Stomach (tissue), 4 donors: Measurements from ENCODE around the gene DUSP9.

Source experiments
- POLR2A ChIP-seq, 4 donors: fragments of 450-650 bp; IDR thresholded peaks; one replicate each; pipeline ENCODE4 v1.6.1; 2016; ENCODE audit warnings: antibody characterized with exemption in 4 of 4, control low read depth in 2 of 4, mild to moderate bottlenecking in 1 of 4, moderate library complexity in 1 of 4
- POLR2AphosphoS5 ChIP-seq, 3 donors: sonication (generic); formaldehyde crosslinking; IDR thresholded peaks; one replicate each; pipeline ENCODE4 v1.6.1; 2016; ENCODE audit warnings: antibody characterized with exemption in 3 of 3
- TF ChIP-seq, protein P1 (sequence below), 7 experiments: fragments of 450-650 bp in 4 of 7; fragments of 200-600 bp in 3 of 7; sonication (generic) in 3 of 7; IDR thresholded peaks; one replicate each; pipeline ENCODE4 v1.5.1; 2016 to 2019; ENCODE audit warnings: antibody characterized with exemption in 7 of 7, control low read depth in 2 of 7, mild to moderate bottlenecking in 1 of 7

DNA sequence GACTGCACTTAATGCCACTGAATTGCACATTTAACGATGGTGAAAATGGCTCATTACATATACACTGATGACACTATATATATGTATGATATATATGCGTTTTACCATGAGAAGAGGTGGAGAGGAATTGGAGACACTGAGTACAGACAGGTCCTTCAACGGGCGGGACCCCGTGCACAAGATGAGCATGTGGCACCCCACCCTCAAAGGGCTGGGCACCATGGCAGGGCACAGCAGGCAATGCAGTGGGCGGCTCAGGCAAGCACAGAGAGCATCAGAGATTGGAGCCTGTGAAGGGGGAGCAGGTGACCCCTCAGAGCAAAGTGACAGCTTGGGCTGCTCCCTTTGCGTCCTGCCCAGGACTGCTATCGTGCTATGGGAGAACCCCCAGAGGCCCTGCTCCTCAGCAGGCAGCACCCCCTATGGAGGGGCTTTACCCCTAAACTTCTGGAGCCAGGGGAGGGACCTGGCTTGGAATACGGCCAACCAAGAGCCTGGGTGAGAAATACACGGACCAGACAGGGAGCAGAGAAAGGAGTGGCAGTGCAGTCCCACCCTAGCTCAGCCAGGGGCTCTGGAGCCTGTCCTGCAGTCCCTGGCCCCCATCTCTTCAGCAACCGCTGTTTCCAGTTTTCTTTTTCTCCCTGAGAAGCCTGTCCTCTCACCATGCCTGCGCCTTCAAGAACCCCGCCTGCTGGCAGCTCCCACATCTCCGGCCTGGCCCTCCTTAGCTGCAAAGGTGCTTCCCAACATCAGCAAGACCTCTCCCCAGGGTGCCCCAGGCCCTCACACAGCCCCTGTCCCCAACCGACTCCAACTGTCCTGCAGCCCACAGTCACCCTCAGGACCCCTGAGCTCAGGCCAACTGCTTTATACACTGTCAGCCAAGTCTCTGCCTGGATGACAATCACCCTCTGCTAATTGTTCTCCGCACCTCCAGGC is 51.2 kb downstream of the DUSP9 start:
- TF ChIP-seq, protein P1, sequence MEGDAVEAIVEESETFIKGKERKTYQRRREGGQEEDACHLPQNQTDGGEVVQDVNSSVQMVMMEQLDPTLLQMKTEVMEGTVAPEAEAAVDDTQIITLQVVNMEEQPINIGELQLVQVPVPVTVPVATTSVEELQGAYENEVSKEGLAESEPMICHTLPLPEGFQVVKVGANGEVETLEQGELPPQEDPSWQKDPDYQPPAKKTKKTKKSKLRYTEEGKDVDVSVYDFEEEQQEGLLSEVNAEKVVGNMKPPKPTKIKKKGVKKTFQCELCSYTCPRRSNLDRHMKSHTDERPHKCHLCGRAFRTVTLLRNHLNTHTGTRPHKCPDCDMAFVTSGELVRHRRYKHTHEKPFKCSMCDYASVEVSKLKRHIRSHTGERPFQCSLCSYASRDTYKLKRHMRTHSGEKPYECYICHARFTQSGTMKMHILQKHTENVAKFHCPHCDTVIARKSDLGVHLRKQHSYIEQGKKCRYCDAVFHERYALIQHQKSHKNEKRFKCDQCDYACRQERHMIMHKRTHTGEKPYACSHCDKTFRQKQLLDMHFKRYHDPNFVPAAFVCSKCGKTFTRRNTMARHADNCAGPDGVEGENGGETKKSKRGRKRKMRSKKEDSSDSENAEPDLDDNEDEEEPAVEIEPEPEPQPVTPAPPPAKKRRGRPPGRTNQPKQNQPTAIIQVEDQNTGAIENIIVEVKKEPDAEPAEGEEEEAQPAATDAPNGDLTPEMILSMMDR (IDR thresholded peaks at IDR 0.05), result no peak
- TF ChIP-seq POLR2A (IDR thresholded peaks at IDR 0.05) (no peak), POLR2AphosphoS5 (IDR thresholded peaks at IDR 0.05) (no peak)
